Left ventricle myocardium inferior (tissue), 1 donor: ENCODE measurements around the gene VKORC1. TPM values are rescaled to one million over a fixed set of nuclear protein-coding genes. Genes with fewer than 3 reads are reported as not detected.

Experiments
- DNase-seq: peaks from one replicate; pipeline ENCODE4 v3.0.0-alpha.2; 2020
- H3K27ac ChIP-seq: fragments of 200-600 bp; replicated peaks from 2 replicates; pipeline ENCODE4 v1.8.0; 2021
- H3K27me3 ChIP-seq: fragments of 200-600 bp; 2 replicates; pipeline ENCODE4 v1.8.0; 2021; ENCODE audit warnings: low read depth
- H3K36me3 ChIP-seq: fragments of 200-600 bp; 2 replicates; pipeline ENCODE4 v1.8.0; 2021
- H3K4me1 ChIP-seq: fragments of 200-600 bp; 2 replicates; pipeline ENCODE4 v1.8.0; 2021
- H3K4me3 ChIP-seq: fragments of 200-600 bp; 2 replicates; pipeline ENCODE4 v1.8.0; 2021; ENCODE audit warnings: mild to moderate bottlenecking, moderate library complexity
- H3K9me3 ChIP-seq: fragments of 200-600 bp; replicated peaks from 2 replicates; pipeline ENCODE4 v1.8.0; 2021
- intact Hi-C: fragments of 100-400 bp; cut with micrococcal nuclease; formaldehyde crosslinking; loops from one replicate; pipeline ENCODE4 v1.11.0; 2022
- total RNA-seq: library from RNA; stranded (reverse); fragmentation: NEBNext Ultra II Directional; extraction: Animal tissue kit (Norgen Biotek cat#: 25700); gene quantifications from one replicate; pipeline ENCODE4 v1.2.1, GENCODE V29; 2021
- TF ChIP-seq, protein P1 (sequence below): fragments of 200-600 bp; IDR thresholded peaks from 2 replicates; pipeline ENCODE4 v1.8.0; 2021; ENCODE audit warnings: antibody characterized with exemption, mild to moderate bottlenecking, borderline replicate concordance
- donor health status: DM: no; HTN: yes; CAD: no; lungs with severe emphysema.

The VKORC1 gene
- total RNA-seq, 1 donor from 2014 or later, result 39.5 TPM

DNA sequence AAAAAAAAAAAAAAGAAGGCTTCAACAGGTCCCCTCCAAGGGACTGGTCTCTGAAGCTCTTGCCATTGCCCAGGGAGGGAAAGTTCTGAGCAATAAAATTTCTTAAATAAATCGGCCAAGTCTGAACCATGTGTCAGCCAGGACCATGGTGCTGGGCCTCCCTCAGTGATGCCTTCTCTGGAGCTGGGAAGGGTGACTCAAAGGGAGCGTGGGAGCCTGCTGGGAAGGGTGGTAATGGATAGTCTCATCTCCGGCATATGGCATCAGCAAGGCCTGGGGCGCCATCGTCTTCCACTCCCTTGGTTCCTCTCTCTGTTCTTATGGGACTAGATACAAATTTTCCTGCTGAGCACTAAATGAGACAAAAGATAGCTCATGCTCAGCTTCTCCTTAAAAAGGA, 2.3 kb downstream of the VKORC1 start:
- TF ChIP-seq, protein P1, sequence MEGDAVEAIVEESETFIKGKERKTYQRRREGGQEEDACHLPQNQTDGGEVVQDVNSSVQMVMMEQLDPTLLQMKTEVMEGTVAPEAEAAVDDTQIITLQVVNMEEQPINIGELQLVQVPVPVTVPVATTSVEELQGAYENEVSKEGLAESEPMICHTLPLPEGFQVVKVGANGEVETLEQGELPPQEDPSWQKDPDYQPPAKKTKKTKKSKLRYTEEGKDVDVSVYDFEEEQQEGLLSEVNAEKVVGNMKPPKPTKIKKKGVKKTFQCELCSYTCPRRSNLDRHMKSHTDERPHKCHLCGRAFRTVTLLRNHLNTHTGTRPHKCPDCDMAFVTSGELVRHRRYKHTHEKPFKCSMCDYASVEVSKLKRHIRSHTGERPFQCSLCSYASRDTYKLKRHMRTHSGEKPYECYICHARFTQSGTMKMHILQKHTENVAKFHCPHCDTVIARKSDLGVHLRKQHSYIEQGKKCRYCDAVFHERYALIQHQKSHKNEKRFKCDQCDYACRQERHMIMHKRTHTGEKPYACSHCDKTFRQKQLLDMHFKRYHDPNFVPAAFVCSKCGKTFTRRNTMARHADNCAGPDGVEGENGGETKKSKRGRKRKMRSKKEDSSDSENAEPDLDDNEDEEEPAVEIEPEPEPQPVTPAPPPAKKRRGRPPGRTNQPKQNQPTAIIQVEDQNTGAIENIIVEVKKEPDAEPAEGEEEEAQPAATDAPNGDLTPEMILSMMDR, result no peak
- no peaks in the 10 kb centered on the region for H3K27me3 ChIP-seq
- H3K4me1 ChIP-seq, result peaks cover 24% of the 10 kb centered on the region
- no peak overlapping the region for H3K27ac ChIP-seq
- intact Hi-C loops, result no loop called here
- peaks cover 27% of the 10 kb centered on the region for H3K36me3 ChIP-seq
- no peak for DNase-seq
- no peak overlapping the region for H3K4me3 ChIP-seq
- H3K9me3 ChIP-seq, result no peaks in the 10 kb centered on the region

DNA sequence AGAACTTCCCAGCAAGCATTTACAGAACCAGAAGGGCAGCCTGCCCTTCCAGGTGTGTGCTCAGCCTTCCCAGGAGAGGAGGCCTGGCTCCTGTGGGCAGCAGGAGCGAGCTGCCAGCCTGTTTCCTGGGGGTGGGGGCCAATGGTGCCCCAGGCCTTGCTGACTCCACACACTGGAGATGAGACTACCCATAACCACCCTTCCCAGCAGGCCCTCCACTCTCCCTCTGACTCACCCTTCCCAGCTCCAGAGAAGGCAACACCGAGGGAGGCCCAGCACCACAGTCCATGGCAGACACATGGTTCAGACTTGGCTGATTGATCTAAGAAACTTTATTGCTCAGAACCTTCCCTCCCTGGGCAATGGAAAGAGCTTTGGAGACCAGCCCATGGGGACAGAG, 4.1 kb downstream of the VKORC1 start:
- Histone ChIP-seq H3K27me3 (no peaks in the 10 kb centered on the region), H3K36me3 (peaks cover 39% of the 10 kb centered on the region), H3K9me3 (no peaks in the 10 kb centered on the region), H3K27ac (no peak overlapping the region), H3K4me1 (peaks cover 23% of the 10 kb centered on the region), H3K4me3 (no peak overlapping the region)
- TF ChIP-seq, protein P1, result no peak
- intact Hi-C loops, result no loop called here
- DNase-seq, result no peak

DNA sequence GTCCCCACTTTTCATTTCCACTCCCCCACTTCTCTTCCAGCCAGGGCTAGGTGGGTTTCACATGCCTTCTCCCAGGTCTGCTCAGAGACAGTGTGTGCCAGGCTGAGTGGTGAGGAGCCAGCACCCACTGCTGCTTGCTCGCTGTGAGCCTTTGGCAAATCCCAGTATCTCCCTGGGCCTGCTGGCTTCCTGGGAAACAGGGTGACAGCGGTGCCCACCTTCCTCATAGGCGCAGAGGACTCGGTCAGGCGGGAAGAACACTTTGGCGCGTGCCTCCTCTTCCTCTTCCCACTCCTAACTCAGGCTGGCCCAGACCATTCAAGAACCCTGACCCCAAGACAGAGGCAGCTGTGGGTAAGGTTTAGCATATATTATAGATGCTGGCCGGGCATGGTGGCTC, 5.4 kb downstream of the VKORC1 start:
- H3K4me3 ChIP-seq, result no peak overlapping the region
- no peaks in the 10 kb centered on the region for H3K27me3 ChIP-seq

DNA sequence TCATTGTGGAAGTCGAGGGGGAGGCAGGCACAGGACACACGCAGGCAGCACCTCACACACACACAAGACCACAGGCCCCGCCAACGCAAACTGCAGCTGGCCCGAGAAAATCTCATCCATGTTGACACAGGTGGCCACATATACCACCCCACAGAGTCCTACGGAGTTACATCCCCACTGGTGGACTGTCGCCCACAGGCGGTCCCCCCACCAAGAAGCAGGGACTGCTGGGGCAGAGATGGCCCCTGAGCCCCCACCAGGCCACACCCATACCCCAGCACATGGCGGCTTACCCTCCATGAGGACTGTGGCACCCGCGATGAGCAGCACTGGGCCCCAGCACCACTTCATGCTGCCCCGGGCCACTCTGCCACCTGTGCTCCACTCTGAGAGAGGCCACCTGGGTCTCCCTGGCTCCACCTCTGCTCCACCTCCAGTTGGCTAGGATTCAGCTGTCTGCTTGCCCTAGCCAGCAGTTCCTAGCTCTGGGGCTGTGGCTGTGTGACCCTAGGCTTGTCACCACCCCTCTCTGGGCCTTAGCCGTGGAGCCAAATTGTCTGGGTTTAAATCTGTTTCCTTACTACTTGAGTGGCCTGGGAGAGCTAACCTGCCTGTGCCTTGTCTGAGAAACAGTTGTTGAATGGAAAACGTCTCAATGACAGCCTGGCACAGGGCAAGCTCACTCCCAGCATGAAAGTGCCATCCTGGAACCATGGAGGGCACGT, 6.0 kb downstream of the VKORC1 start, which contains the start of gene PRSS53:
TSS of gene PRSS53 (minus strand) at position 485 of the 725 bp plus-strand sequence. CDS start at position 351, 134 bp downstream.
- Histone ChIP-seq H3K27ac (no peak within 1 kb of the TSS), H3K27me3 (no peaks in the 10 kb centered on the region), H3K4me1 (peaks cover 6% of the 10 kb centered on the region), H3K4me3 (no peak within 1 kb of the TSS), H3K9me3 (no peaks in the 10 kb centered on the region), H3K36me3 (peaks cover 53% of the 10 kb centered on the region)
- TF ChIP-seq, protein P1, result no peak
- DNase-seq, result no peak
- intact Hi-C loops, result no loop called here

More for the DNA sequence above, 5.4 kb downstream of the VKORC1 start:
- TF ChIP-seq, protein P1, result no peak
- Histone ChIP-seq H3K9me3 (no peaks in the 10 kb centered on the region), H3K36me3 (peaks cover 48% of the 10 kb centered on the region), H3K27ac (no peak overlapping the region), H3K4me1 (peaks cover 12% of the 10 kb centered on the region)
- intact Hi-C loops, result no loop called here
- no peak for DNase-seq

DNA sequence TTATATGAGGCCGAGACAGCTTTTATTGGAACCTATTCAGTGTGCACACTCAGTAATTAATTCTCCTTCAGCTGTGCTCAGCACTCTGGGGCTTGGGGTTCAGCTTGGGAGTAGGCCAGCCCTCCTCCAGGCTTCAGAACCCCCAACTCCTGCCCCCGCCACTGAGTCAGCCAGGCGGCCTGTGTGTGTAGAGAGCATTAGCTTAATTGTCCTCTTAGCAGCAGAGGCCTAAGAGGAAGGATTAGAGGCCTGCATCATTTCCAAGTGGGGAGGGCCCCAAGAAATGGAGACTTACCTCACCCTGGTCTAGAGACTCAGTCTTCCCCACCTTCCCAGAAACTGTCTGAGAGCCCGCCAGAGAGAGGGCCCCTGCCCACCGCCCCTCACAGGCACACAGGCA, 6.6 kb downstream of the VKORC1 start:
- intact Hi-C loops, result no loop called here
- Histone ChIP-seq H3K9me3 (no peaks in the 10 kb centered on the region), H3K4me3 (no peak overlapping the region), H3K27ac (no peak overlapping the region), H3K4me1 (peaks cover 2% of the 10 kb centered on the region), H3K27me3 (no peaks in the 10 kb centered on the region), H3K36me3 (peaks cover 60% of the 10 kb centered on the region)
- no peak for DNase-seq
- TF ChIP-seq, protein P1, result no peak
